Spleen (tissue), 7 donors: ENCODE results near the gene NOSIP.

ENCODE experiments used
- POLR2A ChIP-seq, 3 donors: fragments of 450-650 bp; IDR thresholded peaks; one replicate each; pipeline ENCODE4 v1.5.1; 2017; ENCODE audit warnings: antibody characterized with exemption in 3 of 3, mild to moderate bottlenecking in 1 of 3
- TF ChIP-seq, protein P1 (sequence below), 11 experiments: fragments of 200-600 bp in 7 of 11; fragments of 450-650 bp in 4 of 11; sonication (generic) in 4 of 11; IDR thresholded peaks in 8 of 11; conservative IDR thresholded peaks in 3 of 11; 1 replicate in 7 of 11; 2 replicates in 4 of 11; pipeline versions ENCODE4 v1.4.0 to v1.8.0; 2016 to 2021; ENCODE audit warnings: antibody characterized with exemption in 11 of 11, inconsistent platforms in 4 of 11, mild to moderate bottlenecking in 1 of 11
- donor health status: DM: no; HTN: no; CAD: no; lungs with moderate emphysema.
- donor health status: DM: no; HTN: no; CAD: no.
- donor health status: DM: no; HTN: no; CAD: no.

DNA sequence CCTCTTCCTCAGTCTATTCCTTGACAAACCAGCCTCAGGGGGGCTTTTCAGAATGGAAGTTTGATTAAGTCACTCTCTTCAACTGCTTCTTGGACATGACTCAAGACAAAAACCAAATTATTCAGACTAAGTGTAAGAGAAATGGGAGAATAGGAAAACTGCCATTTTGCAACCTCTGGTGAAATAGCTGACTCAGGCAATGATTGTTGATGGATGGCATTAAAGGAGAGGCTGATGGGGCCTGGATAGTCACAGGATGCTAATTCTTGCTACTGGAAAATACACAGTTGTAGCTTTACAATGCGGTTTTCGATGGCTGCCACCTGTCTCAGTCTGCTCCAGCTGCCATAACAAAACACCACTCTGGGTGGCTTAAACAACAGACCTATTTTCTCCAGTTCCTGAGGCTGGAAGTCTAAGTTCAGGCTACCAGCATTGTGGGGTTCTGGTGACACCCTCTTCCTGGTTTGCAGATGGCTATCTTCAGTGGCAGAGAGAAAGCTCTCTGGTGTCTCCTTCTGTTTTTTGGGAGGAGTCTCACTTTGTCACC, 6.1 kb downstream of the NOSIP start:
- no peak for TF ChIP-seq POLR2A (IDR thresholded peaks at IDR 0.05)
- TF ChIP-seq, protein P1, sequence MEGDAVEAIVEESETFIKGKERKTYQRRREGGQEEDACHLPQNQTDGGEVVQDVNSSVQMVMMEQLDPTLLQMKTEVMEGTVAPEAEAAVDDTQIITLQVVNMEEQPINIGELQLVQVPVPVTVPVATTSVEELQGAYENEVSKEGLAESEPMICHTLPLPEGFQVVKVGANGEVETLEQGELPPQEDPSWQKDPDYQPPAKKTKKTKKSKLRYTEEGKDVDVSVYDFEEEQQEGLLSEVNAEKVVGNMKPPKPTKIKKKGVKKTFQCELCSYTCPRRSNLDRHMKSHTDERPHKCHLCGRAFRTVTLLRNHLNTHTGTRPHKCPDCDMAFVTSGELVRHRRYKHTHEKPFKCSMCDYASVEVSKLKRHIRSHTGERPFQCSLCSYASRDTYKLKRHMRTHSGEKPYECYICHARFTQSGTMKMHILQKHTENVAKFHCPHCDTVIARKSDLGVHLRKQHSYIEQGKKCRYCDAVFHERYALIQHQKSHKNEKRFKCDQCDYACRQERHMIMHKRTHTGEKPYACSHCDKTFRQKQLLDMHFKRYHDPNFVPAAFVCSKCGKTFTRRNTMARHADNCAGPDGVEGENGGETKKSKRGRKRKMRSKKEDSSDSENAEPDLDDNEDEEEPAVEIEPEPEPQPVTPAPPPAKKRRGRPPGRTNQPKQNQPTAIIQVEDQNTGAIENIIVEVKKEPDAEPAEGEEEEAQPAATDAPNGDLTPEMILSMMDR (IDR thresholded peaks at IDR 0.05 in 8 of 11, conservative IDR thresholded peaks at IDR 0.05 in 3 of 11), result no peak
